Mesenchymal stem cell (in vitro differentiated cells and primary cell): ENCODE measurements around the gene SEZ6L.

Experiments
- DNase-seq: peaks from one replicate; pipeline ENCODE4 v3.0.0-alpha.2; 2013
- H2AFZ ChIP-seq: one replicate; pipeline ENCODE4 v1.6.1; 2013; ENCODE audit warnings: low read depth, mild to moderate bottlenecking, control low read depth, inconsistent platforms, low read length, moderate library complexity
- H2AK5ac ChIP-seq: 2 replicates; pipeline ENCODE4 v1.6.1; 2013; ENCODE audit warnings: low read length, moderate library complexity, mild to moderate bottlenecking, inconsistent platforms; ENCODE audit not compliant: severe bottlenecking
- H2BK120ac ChIP-seq: one replicate; pipeline ENCODE4 v1.6.1; 2013; ENCODE audit warnings: low read depth, mild to moderate bottlenecking, inconsistent platforms, low read length, moderate library complexity
- H2BK12ac ChIP-seq, 2 experiments: one replicate each; pipeline ENCODE4 v1.6.1; 2013; ENCODE audit warnings: inconsistent platforms in 2 of 2, low read length in 2 of 2, mild to moderate bottlenecking in 2 of 2, moderate library complexity in 2 of 2, control low read depth in 1 of 2
- H2BK15ac ChIP-seq: one replicate; pipeline ENCODE4 v1.6.1; 2013; ENCODE audit warnings: mild to moderate bottlenecking, low read depth, inconsistent platforms; ENCODE audit not compliant: poor library complexity, severe bottlenecking
- H2BK5ac ChIP-seq: 2 replicates; pipeline ENCODE4 v1.6.1; 2013; ENCODE audit warnings: low read depth, mild to moderate bottlenecking, low read length, control low read depth, inconsistent platforms; ENCODE audit not compliant: poor library complexity, severe bottlenecking
- H3K14ac ChIP-seq, 2 experiments: one replicate each; pipeline ENCODE4 v1.6.1; 2013; ENCODE audit warnings: inconsistent platforms in 2 of 2, low read length in 2 of 2, control low read depth in 1 of 2, mild to moderate bottlenecking in 1 of 2, moderate library complexity in 1 of 2
- H3K18ac ChIP-seq, 2 experiments: one replicate each; pipeline ENCODE4 v1.6.1; 2013; ENCODE audit warnings: inconsistent platforms in 2 of 2, low read length in 2 of 2, control low read depth in 1 of 2, low read depth in 1 of 2, mild to moderate bottlenecking in 1 of 2
- H3K23ac ChIP-seq, 2 experiments: one replicate each; pipeline ENCODE4 v1.6.1; 2013; ENCODE audit warnings: inconsistent platforms in 2 of 2, low read length in 2 of 2, mild to moderate bottlenecking in 2 of 2, moderate library complexity in 2 of 2, control low read depth in 1 of 2
- H3K27ac ChIP-seq: 2 replicates; pipeline ENCODE4 v1.5.1; 2013; ENCODE audit warnings: mild to moderate bottlenecking, moderate library complexity, low read length, control low read depth, inconsistent platforms; ENCODE audit not compliant: poor library complexity, severe bottlenecking
- H3K27me3 ChIP-seq, 2 experiments: 2 replicates each; pipeline versions ENCODE4 v1.6.1 to v1.7.0; 2013; ENCODE audit warnings: low read length in 2 of 2, mild to moderate bottlenecking in 2 of 2, moderate library complexity in 2 of 2, control low read depth in 1 of 2, inconsistent platforms in 1 of 2; ENCODE audit not compliant: control insufficient read depth in 1 of 2, insufficient read depth in 1 of 2
- H3K36me3 ChIP-seq, 2 experiments: 2 replicates each; pipeline versions ENCODE4 v1.6.1 to v1.7.0; 2013; ENCODE audit warnings: low read length in 2 of 2, control low read depth in 1 of 2, inconsistent platforms in 1 of 2, low read depth in 1 of 2, mild to moderate bottlenecking in 1 of 2; ENCODE audit not compliant: insufficient read depth in 2 of 2, control insufficient read depth in 1 of 2
- H3K4ac ChIP-seq, 2 experiments: one replicate each; pipeline ENCODE4 v1.6.1; 2013; ENCODE audit warnings: inconsistent platforms in 2 of 2, low read length in 2 of 2, mild to moderate bottlenecking in 2 of 2, moderate library complexity in 2 of 2, control low read depth in 1 of 2, low read depth in 1 of 2
- H3K4me1 ChIP-seq: 2 replicates; pipeline ENCODE4 v1.6.1; 2013; ENCODE audit warnings: low read depth, low read length, control low read depth; ENCODE audit not compliant: control insufficient read depth, insufficient read depth
- H3K4me2 ChIP-seq: 2 replicates; pipeline ENCODE4 v1.6.1; 2013; ENCODE audit warnings: low read length, mild to moderate bottlenecking, inconsistent platforms; ENCODE audit not compliant: poor library complexity, severe bottlenecking
- H3K4me3 ChIP-seq, 2 experiments: 2 replicates each; pipeline versions ENCODE4 v1.5.1 to v1.7.0; 2013; ENCODE audit warnings: low read length in 2 of 2, mild to moderate bottlenecking in 2 of 2, control low read depth in 1 of 2, low read depth in 1 of 2; ENCODE audit not compliant: insufficient read depth in 1 of 2
- H3K79me1 ChIP-seq: replicated peaks from 2 replicates; pipeline ENCODE4 v1.6.1; 2013; ENCODE audit warnings: mild to moderate bottlenecking, control low read depth, low read length, inconsistent platforms; ENCODE audit not compliant: poor library complexity, severe bottlenecking
- H3K9ac ChIP-seq: 2 replicates; pipeline ENCODE4 v1.7.0; 2013; ENCODE audit warnings: mild to moderate bottlenecking, low read length, moderate library complexity
- H3K9me3 ChIP-seq: 2 replicates; pipeline ENCODE4 v1.7.0; 2013; ENCODE audit warnings: mild to moderate bottlenecking, low read length; ENCODE audit not compliant: control insufficient read depth
- H4K8ac ChIP-seq: one replicate; pipeline ENCODE4 v1.6.1; 2013; ENCODE audit warnings: inconsistent platforms, mild to moderate bottlenecking, low read length, moderate library complexity
- H4K91ac ChIP-seq: one replicate; pipeline ENCODE4 v1.6.1; 2013; ENCODE audit warnings: mild to moderate bottlenecking, low read length, inconsistent platforms
- WGBS: methylation state at CpG from one replicate; pipeline ENCODE4 v1.1.7; 2013; ENCODE audit warnings: mixed read lengths; 5-methylcytosine and 5-hydroxymethylcytosine counted together

SEZ6L gene

DNA sequence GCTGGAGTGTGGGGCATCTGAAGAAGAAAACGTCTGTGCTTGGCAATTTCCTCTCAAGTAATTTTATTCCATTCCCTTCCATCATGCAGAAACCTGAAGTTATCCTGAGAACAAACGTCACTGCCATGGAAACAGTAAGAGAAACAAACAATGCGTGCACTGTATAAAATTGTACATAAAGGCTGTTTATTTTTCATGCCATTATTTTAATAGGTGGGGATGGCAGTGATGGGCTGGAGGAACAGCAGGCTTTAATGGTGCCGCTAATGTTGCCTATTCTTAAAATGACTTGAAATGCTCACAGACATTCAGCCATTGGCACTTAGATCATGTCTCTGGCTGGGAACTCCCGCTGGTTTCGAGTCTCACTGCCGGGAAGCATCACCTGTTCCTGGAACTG, 7.5 kb upstream of the SEZ6L start:
- Histone ChIP-seq H4K91ac (no peak overlapping the region), H3K27ac (no peak overlapping the region), H3K4me1 (no peaks in the 10 kb centered on the region), H4K8ac (no peak overlapping the region), H3K36me3 (no peaks in the 10 kb centered on the region), H2BK15ac (no peak overlapping the region), H3K4ac (no peak overlapping the region), H3K14ac (no peak overlapping the region), H2BK5ac (no peak overlapping the region), H3K9me3 (no peaks in the 10 kb centered on the region), H3K9ac (no peak overlapping the region), H3K79me1 (no peaks in the 10 kb centered on the region), H3K4me3 (no peak overlapping the region), H2AFZ (no peak overlapping the region), H3K27me3 (peaks cover 0 to 11% of the 10 kb centered on the region in 2 experiments), H2BK12ac (no peak overlapping the region), H3K4me2 (no peak overlapping the region), H2BK120ac (no peak overlapping the region), H3K18ac (no peak overlapping the region), H3K23ac (no peak overlapping the region), H2AK5ac (no peak overlapping the region)
- WGBS: 64% methylated on average over 5 of the region's 7 CpGs
- no peak for DNase-seq

- H3K14ac ChIP-seq: no peak overlapping the region
- H2AK5ac ChIP-seq: no peak overlapping the region
- H3K4ac ChIP-seq: no peak overlapping the region
- no peak overlapping the region for H3K4me2 ChIP-seq
- H4K8ac ChIP-seq: no peak overlapping the region
- no peak overlapping the region for H2BK120ac ChIP-seq
- no peak overlapping the region for H2BK15ac ChIP-seq
- no peaks in the 10 kb centered on the region for H3K36me3 ChIP-seq
- H3K79me1 ChIP-seq: no peaks in the 10 kb centered on the region
- H3K18ac ChIP-seq: no peak overlapping the region
- no peak overlapping the region for H2BK12ac ChIP-seq
- H3K9ac ChIP-seq: no peak overlapping the region
- no peak overlapping the region for H3K27ac ChIP-seq
- H3K27me3 ChIP-seq: peaks cover 6 to 22% of the 10 kb centered on the region in 2 experiments
- no peaks in the 10 kb centered on the region for H3K4me1 ChIP-seq
- H3K23ac ChIP-seq: no peak overlapping the region
- H2BK5ac ChIP-seq: no peak overlapping the region
- DNase-seq: no peak
- no peak overlapping the region for H3K4me3 ChIP-seq
- H3K9me3 ChIP-seq: no peaks in the 10 kb centered on the region
- 55% methylated on average over 2 of the region's 4 CpGs for WGBS
- no peak overlapping the region for H2AFZ ChIP-seq
- no peak overlapping the region for H4K91ac ChIP-seq
Measured at GRCh38 chr22:26162926-26163325, 6.3 kb upstream of the SEZ6L start.

- peaks cover under 1% of the 10 kb centered on the region for H3K4me1 ChIP-seq
- H2AK5ac ChIP-seq: no peak overlapping the region
- no peak overlapping the region for H3K4me3 ChIP-seq
- no peaks in the 10 kb centered on the region for H3K9me3 ChIP-seq
- H3K36me3 ChIP-seq: no peaks in the 10 kb centered on the region
- no peak for DNase-seq
- no peak overlapping the region for H2BK120ac ChIP-seq
- no peak overlapping the region for H3K9ac ChIP-seq
- H4K91ac ChIP-seq: no peak overlapping the region
- no peak overlapping the region for H2AFZ ChIP-seq
- H2BK12ac ChIP-seq: no peak overlapping the region
- peaks cover 18 to 33% of the 10 kb centered on the region in 2 experiments for H3K27me3 ChIP-seq
- WGBS: 78% methylated on average over 8 of the region's 8 CpGs
- H4K8ac ChIP-seq: no peak overlapping the region
- no peak overlapping the region for H3K4ac ChIP-seq
- no peak overlapping the region for H3K27ac ChIP-seq
- no peak overlapping the region for H3K4me2 ChIP-seq
- no peaks in the 10 kb centered on the region for H3K79me1 ChIP-seq
- no peak overlapping the region for H3K18ac ChIP-seq
- no peak overlapping the region for H3K23ac ChIP-seq
- no peak overlapping the region for H2BK5ac ChIP-seq
- H3K14ac ChIP-seq: no peak overlapping the region
- H2BK15ac ChIP-seq: no peak overlapping the region
Measured at GRCh38 chr22:26164174-26164573, 5.1 kb upstream of the SEZ6L start.

DNA sequence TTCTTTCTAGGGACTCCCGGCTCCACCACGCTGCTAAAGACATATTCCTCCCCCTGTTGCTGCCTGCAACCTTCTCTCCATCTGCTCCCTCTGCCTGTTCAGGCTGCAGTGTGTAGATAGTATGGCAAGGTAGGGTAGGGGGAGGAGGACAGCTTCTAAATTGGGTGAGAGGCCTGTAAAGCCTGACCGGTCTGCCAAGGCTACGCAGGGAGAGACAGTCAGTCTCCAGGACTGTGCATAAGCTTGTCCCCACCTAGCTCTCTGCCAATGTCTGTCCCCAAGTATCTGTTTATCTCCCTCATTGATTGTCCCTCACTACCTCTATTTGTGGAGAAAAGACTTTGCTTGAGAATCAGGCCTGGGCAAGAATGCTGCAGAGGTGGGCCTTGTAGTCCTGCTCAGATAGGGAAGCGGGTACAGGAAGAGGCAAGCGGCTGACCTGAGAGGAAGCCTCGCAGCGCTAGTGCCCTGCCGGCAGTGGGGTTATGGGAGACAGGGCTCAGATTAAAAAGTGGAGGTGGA, 871 bp upstream of the SEZ6L start:
- no peak overlapping the region for H2BK5ac ChIP-seq
- H3K4ac ChIP-seq: no peak overlapping the region
- H3K9me3 ChIP-seq: no peaks in the 10 kb centered on the region
- H4K8ac ChIP-seq: no peak overlapping the region
- no peak overlapping the region for H3K27ac ChIP-seq
- no peak overlapping the region for H2AK5ac ChIP-seq
- no peaks in the 10 kb centered on the region for H3K79me1 ChIP-seq
- H3K9ac ChIP-seq: no peak overlapping the region
- no peak overlapping the region for H2BK120ac ChIP-seq
- no peak overlapping the region for H2AFZ ChIP-seq
- no peaks in the 10 kb centered on the region for H3K36me3 ChIP-seq
- H2BK15ac ChIP-seq: no peak overlapping the region
- peaks cover 42 to 68% of the 10 kb centered on the region in 2 experiments for H3K27me3 ChIP-seq
- H3K4me3 ChIP-seq: no peak overlapping the region
- peak overlapping the region in 1 of 2 experiments; percentile 72 for H3K23ac ChIP-seq
- 18% methylated on average over 7 of the region's 9 CpGs for WGBS
- H3K18ac ChIP-seq: no peak overlapping the region
- no peak overlapping the region for H4K91ac ChIP-seq
- no peak overlapping the region for H3K14ac ChIP-seq
- H2BK12ac ChIP-seq: no peak overlapping the region
- no peak overlapping the region for H3K4me2 ChIP-seq
- DNase-seq: no peak
- peaks cover 7% of the 10 kb centered on the region for H3K4me1 ChIP-seq
